Ascending aorta (tissue), 2 donors: ENCODE data around the gene CASQ2. TPM values are rescaled to one million over a fixed set of nuclear protein-coding genes. Genes with fewer than 3 reads are reported as not detected.

Experiments used
- DNase-seq, 2 donors: peaks; one replicate each; pipeline ENCODE4 v3.0.0-alpha.2; 2019; ENCODE audit warnings: low spot score in 2 of 2
- H3K27ac ChIP-seq, 2 donors: fragments of 200-600 bp; sonication (generic); one replicate each; pipeline ENCODE4 v1.5.1; 2016 to 2017; ENCODE audit warnings: mild to moderate bottlenecking in 1 of 2
- H3K27me3 ChIP-seq: fragments of 200-600 bp; sonication (generic); one replicate; pipeline ENCODE4 v1.5.1; 2017
- H3K36me3 ChIP-seq, 2 donors: fragments of 200-600 bp; sonication (generic); one replicate each; pipeline ENCODE4 v1.5.1; 2016
- H3K4me1 ChIP-seq, 2 donors: fragments of 200-600 bp; sonication (generic); one replicate each; pipeline ENCODE4 v1.5.1; 2016 to 2017; ENCODE audit warnings: mild to moderate bottlenecking in 1 of 2
- H3K4me3 ChIP-seq, 2 donors: fragments of 200-600 bp; sonication (generic); one replicate each; pipeline ENCODE4 v1.5.1; 2016 to 2017; ENCODE audit warnings: mild to moderate bottlenecking in 1 of 2
- H3K9me3 ChIP-seq, 2 donors: fragments of 200-600 bp; sonication (generic); one replicate each; pipeline ENCODE4 v1.5.1; 2016
- CTCF ChIP-seq, 3 experiments: fragments of 200-600 bp in 2 of 3; fragments of 450-650 bp in 1 of 3; sonication (generic) in 2 of 3; IDR thresholded peaks; one replicate each; pipeline ENCODE4 v1.5.1; 2016 to 2019; ENCODE audit warnings: antibody characterized with exemption in 3 of 3, mild to moderate bottlenecking in 1 of 3, moderate library complexity in 1 of 3
- intact Hi-C: fragments of 100-400 bp; cut with DNase I; formaldehyde crosslinking; loops from one replicate; pipeline ENCODE4 v1.15.1; 2023
- total RNA-seq: library from RNA; depleted of rRNA; stranded (reverse); fragments of >200 nt; gene quantifications from one replicate; pipeline ENCODE4 v1.1.0, GENCODE V29; 2016

Gene CASQ2
- total RNA-seq, 1 donor from 2014 or later: 3.8 TPM

- intact Hi-C loops: no loop called here
- Histone ChIP-seq H3K36me3 (peaks cover 32 to 38% of the 10 kb centered on the region in 2 donors), H3K27me3 (no peaks in the 10 kb centered on the region), H3K4me3 (no peak overlapping the region), H3K27ac (no peak overlapping the region), H3K4me1 (no peaks in the 10 kb centered on the region), H3K9me3 (no peaks in the 10 kb centered on the region)
- no peak for TF ChIP-seq CTCF (IDR thresholded peaks at IDR 0.05)
- no peak for DNase-seq
These were observed 107.4 kb downstream of the CASQ2 start for GRCh38 chr1:115661157-115661556.

GRCh38 chr1:115660151-115660550 lies 108.4 kb downstream of the CASQ2 start:
- peaks cover under 1 to 2% of the 10 kb centered on the region in 2 donors for H3K4me1 ChIP-seq
- H3K27me3 ChIP-seq: no peaks in the 10 kb centered on the region
- H3K27ac ChIP-seq: no peak overlapping the region
- no peak for TF ChIP-seq CTCF (IDR thresholded peaks at IDR 0.05)
- no peaks in the 10 kb centered on the region for H3K9me3 ChIP-seq
- H3K36me3 ChIP-seq: peaks cover 32 to 35% of the 10 kb centered on the region in 2 donors
- intact Hi-C loops: no loop called here
- no peak for DNase-seq
- H3K4me3 ChIP-seq: no peak overlapping the region

- intact Hi-C loops: no loop called here
- peaks cover 6 to 10% of the 10 kb centered on the region in 2 donors for H3K4me1 ChIP-seq
These were observed 109.9 kb downstream of the CASQ2 start for GRCh38 chr1:115658646-115659045.

GRCh38 chr1:115656461-115657077 lies 111.9 kb downstream of the CASQ2 start:
- no peak for DNase-seq
- no peak overlapping the region for H3K4me3 ChIP-seq
- no peak for TF ChIP-seq CTCF (IDR thresholded peaks at IDR 0.05)
- H3K27ac ChIP-seq: no peak overlapping the region
- no peaks in the 10 kb centered on the region for H3K9me3 ChIP-seq
- peaks cover 6 to 10% of the 10 kb centered on the region in 2 donors for H3K4me1 ChIP-seq
- H3K27me3 ChIP-seq: no peaks in the 10 kb centered on the region
- peaks cover 16 to 19% of the 10 kb centered on the region in 2 donors for H3K36me3 ChIP-seq
- intact Hi-C loops: no loop called here

More at GRCh38 chr1:115658646-115659045, 109.9 kb downstream of the CASQ2 start:
- Histone ChIP-seq H3K9me3 (no peaks in the 10 kb centered on the region), H3K36me3 (peaks cover 22 to 23% of the 10 kb centered on the region in 2 donors), H3K27me3 (no peaks in the 10 kb centered on the region), H3K4me3 (no peak overlapping the region), H3K27ac (no peak overlapping the region)
- no peak for DNase-seq
- TF ChIP-seq CTCF (IDR thresholded peaks at IDR 0.05): no peak

GRCh38 chr1:115655916-115656315 lies 112.6 kb downstream of the CASQ2 start:
- no peak overlapping the region for H3K4me3 ChIP-seq
- H3K36me3 ChIP-seq: peaks cover 13 to 19% of the 10 kb centered on the region in 2 donors
- no peaks in the 10 kb centered on the region for H3K27me3 ChIP-seq
- no peak overlapping the region for H3K27ac ChIP-seq
- intact Hi-C loops: no loop called here
- H3K9me3 ChIP-seq: no peaks in the 10 kb centered on the region
- no peak for TF ChIP-seq CTCF (IDR thresholded peaks at IDR 0.05)
- H3K4me1 ChIP-seq: peaks cover 6 to 10% of the 10 kb centered on the region in 2 donors
- no peak for DNase-seq
